H7 (cell line): ENCODE measurements around the gene AP4E1. TPM values are rescaled to one million over a fixed set of nuclear protein-coding genes. Genes with fewer than 3 reads are reported as not detected.
"Not testable (repeated sequence)": the region's sequence is repeated elsewhere in the genome, so short reads cannot be mapped to it uniquely, and the experiment has no call there.

ENCODE experiments used
- DNase-seq: peaks from one replicate; pipeline ENCODE4 v3.0.0; 2012
- H3K27me3 ChIP-seq: 2 replicates; pipeline ENCODE4 v1.6.0; 2011; ENCODE audit warnings: mild to moderate bottlenecking, low read length; ENCODE audit not compliant: control insufficient read depth, insufficient read depth
- H3K36me3 ChIP-seq: replicated peaks from 2 replicates; pipeline ENCODE4 v1.5.1; 2011; ENCODE audit warnings: low read length; ENCODE audit not compliant: control insufficient read depth, insufficient read depth
- H3K4me3 ChIP-seq: 2 replicates; pipeline ENCODE4 v1.5.1; 2011; ENCODE audit warnings: low read depth, mild to moderate bottlenecking, control low read depth, low read length, moderate library complexity; ENCODE audit not compliant: insufficient read depth
- total RNA-seq: library from RNA; depleted of rRNA; stranded (reverse); fragments of >200 nt; shearing (Covaris generic); gene quantifications from 2 replicates; pipeline ENCODE4 v1.2.3, GENCODE V29; 2014

Gene AP4E1
- total RNA-seq, 1 experiment from 2014 or later: 6.6 TPM

- Histone ChIP-seq H3K27me3 (no peaks in the 10 kb centered on the region), H3K36me3 (no peaks in the 10 kb centered on the region; the same call in 1 of the 2 replicates), H3K4me3 (no peak overlapping the region)
- no peak for DNase-seq
Measured at GRCh38 chr15:50945725-50946124, 37.2 kb downstream of the AP4E1 start.

DNA sequence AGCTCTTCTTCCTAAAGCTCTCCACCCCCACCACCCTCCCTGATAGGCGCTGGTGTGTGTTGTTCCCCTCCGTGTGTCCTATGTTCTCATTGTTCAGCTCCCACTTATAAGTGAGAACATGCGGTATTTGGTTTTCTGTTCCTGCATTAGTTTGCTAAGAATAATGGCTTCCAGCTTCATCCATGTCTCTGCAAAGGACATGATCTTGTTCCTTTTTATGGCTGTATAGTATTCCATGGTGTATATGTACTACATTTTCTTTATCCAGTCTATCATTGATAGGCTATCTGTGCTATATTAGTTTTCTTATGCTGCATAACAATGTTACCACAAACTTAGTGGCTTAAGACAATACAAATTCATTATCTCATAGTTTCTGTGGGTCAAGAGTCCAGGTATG is 42.3 kb downstream of the AP4E1 start:
- not testable (repeated sequence) for H3K36me3 ChIP-seq, DNase-seq, H3K4me3 ChIP-seq, H3K27me3 ChIP-seq

GRCh38 chr15:50953302-50953701 is 44.8 kb downstream of the AP4E1 start:
- Histone ChIP-seq H3K4me3 (no peak overlapping the region), H3K27me3 (no peaks in the 10 kb centered on the region), H3K36me3 (peaks cover 2% of the 10 kb centered on the region)
- DNase-seq: no peak

GRCh38 chr15:50954837-50955236 is 46.4 kb downstream of the AP4E1 start:
- H3K36me3 ChIP-seq: not testable (repeated sequence)

DNA sequence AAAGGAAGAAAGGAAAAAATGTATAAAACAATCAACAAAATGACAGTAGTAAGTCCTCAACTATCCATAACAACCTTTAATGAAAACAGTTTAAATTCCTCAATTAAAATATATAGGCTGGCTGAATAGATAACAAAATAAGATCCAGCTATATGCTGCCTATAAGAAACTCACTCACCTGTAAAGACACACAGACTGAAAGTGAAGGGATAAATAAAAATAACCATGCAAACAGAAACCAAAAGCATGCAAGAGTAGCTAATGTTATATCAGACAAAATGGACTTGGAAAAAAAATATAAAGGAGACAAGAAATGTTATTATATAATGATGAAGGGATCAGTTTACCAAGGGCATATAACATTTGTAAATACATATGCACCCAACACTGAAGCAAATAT is 51.2 kb downstream of the AP4E1 start:
- Histone ChIP-seq H3K27me3 (no peaks in the 10 kb centered on the region), H3K36me3 (no peaks in the 10 kb centered on the region; the same call in 1 of the 2 replicates), H3K4me3 (no peak overlapping the region)
- no peak for DNase-seq

More at GRCh38 chr15:50954837-50955236, 46.4 kb downstream of the AP4E1 start:
- H3K4me3 ChIP-seq, DNase-seq, H3K27me3 ChIP-seq: not testable (repeated sequence)

DNA sequence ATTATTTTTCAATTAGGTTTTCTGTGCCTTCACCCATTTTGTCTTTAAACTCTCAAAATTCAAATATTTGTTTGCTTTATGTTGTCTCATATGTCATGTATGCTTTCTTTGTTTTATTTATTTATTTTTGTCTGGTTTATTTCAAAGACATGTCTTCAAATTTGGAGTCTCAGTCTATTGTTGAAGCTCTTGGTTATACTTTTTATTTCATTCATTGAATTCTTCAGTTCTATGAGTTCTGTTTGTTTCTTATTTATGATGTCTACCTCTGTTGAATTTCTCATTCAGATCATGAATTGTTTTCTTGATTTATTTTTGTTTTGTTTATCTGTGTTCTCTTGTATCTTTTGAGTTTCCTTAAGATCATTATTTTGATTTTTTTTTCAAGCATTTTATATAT is 55.6 kb downstream of the AP4E1 start:
- Histone ChIP-seq H3K4me3 (no peak overlapping the region), H3K27me3 (no peaks in the 10 kb centered on the region), H3K36me3 (no peaks in the 10 kb centered on the region; the same call in 1 of the 2 replicates)
- DNase-seq: no peak

- DNase-seq: no peak
- H3K36me3 ChIP-seq: no peaks in the 10 kb centered on the region; the same call in 1 of the 2 replicates
- no peaks in the 10 kb centered on the region for H3K27me3 ChIP-seq
- H3K4me3 ChIP-seq: no peak overlapping the region
Measured at GRCh38 chr15:50968353-50968752, 59.9 kb downstream of the AP4E1 start.

DNA sequence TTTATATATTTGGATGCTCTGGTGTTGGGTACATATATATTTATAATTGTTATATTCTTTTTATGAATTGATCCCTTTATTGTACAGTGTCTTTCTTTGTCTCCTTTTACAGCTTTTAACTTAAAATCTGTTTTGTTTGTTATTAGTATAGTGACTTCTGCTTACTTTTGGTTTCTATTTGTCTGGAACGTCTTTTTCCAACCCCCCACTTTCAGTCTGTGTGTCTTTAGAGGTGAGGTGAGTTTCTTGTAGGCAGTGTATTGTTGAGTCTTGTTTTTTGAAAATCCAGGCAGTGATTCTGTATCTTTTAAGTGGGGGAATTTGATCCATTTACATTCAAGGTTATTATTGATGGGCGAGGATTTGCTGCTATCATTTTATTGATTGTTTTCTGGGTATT is 62.0 kb downstream of the AP4E1 start:
- Histone ChIP-seq H3K27me3 (no peaks in the 10 kb centered on the region), H3K36me3 (no peaks in the 10 kb centered on the region; the same call in 1 of the 2 replicates), H3K4me3 (no peak overlapping the region)
- no peak for DNase-seq

DNA sequence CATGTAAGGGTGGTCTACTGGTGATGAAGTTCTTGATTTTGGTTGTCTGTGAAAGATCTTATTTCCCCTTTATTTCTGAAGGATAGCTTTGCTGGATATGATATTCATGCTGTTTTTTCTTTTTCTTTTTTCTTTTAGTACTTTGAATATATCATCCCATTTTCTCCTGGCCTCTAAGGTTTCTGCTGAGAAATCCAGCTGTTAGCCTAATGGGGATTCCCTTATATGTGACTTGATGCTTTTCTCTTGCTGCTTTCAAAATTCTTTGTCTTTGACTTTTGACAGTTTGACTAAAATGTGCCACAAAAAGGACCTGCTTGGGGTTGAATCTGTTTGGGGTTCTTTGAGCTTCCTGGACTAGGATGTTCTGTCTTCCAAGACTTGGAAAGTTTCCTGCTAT is 62.6 kb downstream of the AP4E1 start:
- Histone ChIP-seq H3K27me3 (no peaks in the 10 kb centered on the region), H3K36me3 (no peaks in the 10 kb centered on the region; the same call in 1 of the 2 replicates), H3K4me3 (no peak overlapping the region)
- DNase-seq: no peak

GRCh38 chr15:50971542-50971941 is 63.1 kb downstream of the AP4E1 start:
- Histone ChIP-seq H3K4me3 (no peak overlapping the region), H3K27me3 (no peaks in the 10 kb centered on the region), H3K36me3 (no peaks in the 10 kb centered on the region; the same call in 1 of the 2 replicates)
- DNase-seq: no peak

- H3K27me3 ChIP-seq: no peaks in the 10 kb centered on the region
- no peak overlapping the region for H3K4me3 ChIP-seq
- H3K36me3 ChIP-seq: no peaks in the 10 kb centered on the region; the same call in 1 of the 2 replicates
- no peak for DNase-seq
Measured at GRCh38 chr15:50973605-50974004, 65.1 kb downstream of the AP4E1 start.

GRCh38 chr15:50977162-50977561 is 68.7 kb downstream of the AP4E1 start:
- no peak overlapping the region for H3K4me3 ChIP-seq
- no peaks in the 10 kb centered on the region for H3K36me3 ChIP-seq
- DNase-seq: no peak
- no peaks in the 10 kb centered on the region for H3K27me3 ChIP-seq

- H3K36me3 ChIP-seq: no peaks in the 10 kb centered on the region
- no peaks in the 10 kb centered on the region for H3K27me3 ChIP-seq
- DNase-seq: no peak
- H3K4me3 ChIP-seq: no peak overlapping the region
Measured at GRCh38 chr15:50978580-50978979, 70.1 kb downstream of the AP4E1 start.

DNA sequence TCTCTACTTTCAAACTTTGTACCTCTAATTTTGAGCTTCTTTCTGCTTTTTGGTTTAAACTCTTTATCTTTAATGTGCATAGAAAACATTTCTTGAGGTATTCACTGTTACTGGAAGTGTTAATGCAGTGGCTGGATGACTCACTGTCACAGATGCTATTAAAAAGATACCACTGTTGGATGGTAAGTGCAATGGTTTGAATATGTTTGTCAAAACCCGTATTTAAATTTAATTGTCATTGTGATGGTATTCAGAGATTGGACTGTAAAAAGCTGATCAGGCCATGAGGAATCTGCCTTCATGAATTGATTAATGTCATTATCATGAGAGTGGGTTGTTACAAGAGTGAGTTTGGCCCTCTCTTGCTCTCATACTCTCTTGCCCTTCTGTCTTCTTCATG is 70.6 kb downstream of the AP4E1 start:
- DNase-seq: no peak
- H3K27me3 ChIP-seq: no peaks in the 10 kb centered on the region
- no peaks in the 10 kb centered on the region for H3K36me3 ChIP-seq
- H3K4me3 ChIP-seq: no peak overlapping the region

DNA sequence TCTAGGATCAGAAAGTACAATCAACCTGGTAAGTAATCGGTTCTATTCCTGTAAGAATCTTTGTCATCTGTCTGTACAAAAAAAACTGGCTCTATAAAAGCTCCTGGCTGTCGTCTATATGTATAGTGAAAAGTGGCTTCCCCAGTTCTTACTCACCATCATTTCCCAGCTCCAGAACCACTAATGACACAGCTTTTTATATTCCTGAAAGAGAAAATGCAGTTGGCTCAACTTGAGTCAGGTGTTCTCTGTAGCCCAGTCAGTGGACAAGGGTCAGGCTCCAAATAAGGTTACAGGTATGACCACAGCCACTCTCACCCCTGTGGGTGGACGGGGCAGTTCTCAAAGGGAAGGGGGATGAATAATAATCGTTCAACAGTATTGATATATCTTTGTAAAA is 85.1 kb downstream of the AP4E1 start:
- no peak for DNase-seq
- no peaks in the 10 kb centered on the region for H3K36me3 ChIP-seq
- no peaks in the 10 kb centered on the region for H3K27me3 ChIP-seq
- H3K4me3 ChIP-seq: no peak overlapping the region

GRCh38 chr15:50996641-50997040 is 88.2 kb downstream of the AP4E1 start:
- H3K36me3 ChIP-seq: no peaks in the 10 kb centered on the region
- H3K27me3 ChIP-seq: no peaks in the 10 kb centered on the region
- DNase-seq: no peak
- no peak overlapping the region for H3K4me3 ChIP-seq
